Prostate gland (tissue), 2 donors: ENCODE data around the gene ZNF629.

Experiments
- CTCF ChIP-seq, 4 experiments: fragments of 200-600 bp in 2 of 4; fragments of 450-650 bp in 2 of 4; sonication (generic) in 2 of 4; IDR thresholded peaks; 1 replicate in 3 of 4; 2 replicates in 1 of 4; pipeline ENCODE4 v1.5.1; 2016 to 2019; ENCODE audit warnings: antibody characterized with exemption in 4 of 4, mild to moderate bottlenecking in 2 of 4, moderate library complexity in 2 of 4
- POLR2AphosphoS5 ChIP-seq: sonication (generic); formaldehyde crosslinking; IDR thresholded peaks from one replicate; pipeline ENCODE4 v1.6.1; 2017; ENCODE audit warnings: antibody characterized with exemption

- TF ChIP-seq POLR2AphosphoS5 (no peak), CTCF (IDR thresholded peaks at IDR 0.05) (no peak)
These were observed 38.2 kb downstream of the ZNF629 start for GRCh38 chr16:30748634-30749445.
